Measurements from ENCODE around the gene MLX. TPM values are rescaled to one million over a fixed set of nuclear protein-coding genes. Genes with fewer than 3 reads are reported as not detected.

Gene MLX
- total and polyA plus RNA-seq, 8 donors = 39.1 to 101 (median 59.5) TPM

DNA sequence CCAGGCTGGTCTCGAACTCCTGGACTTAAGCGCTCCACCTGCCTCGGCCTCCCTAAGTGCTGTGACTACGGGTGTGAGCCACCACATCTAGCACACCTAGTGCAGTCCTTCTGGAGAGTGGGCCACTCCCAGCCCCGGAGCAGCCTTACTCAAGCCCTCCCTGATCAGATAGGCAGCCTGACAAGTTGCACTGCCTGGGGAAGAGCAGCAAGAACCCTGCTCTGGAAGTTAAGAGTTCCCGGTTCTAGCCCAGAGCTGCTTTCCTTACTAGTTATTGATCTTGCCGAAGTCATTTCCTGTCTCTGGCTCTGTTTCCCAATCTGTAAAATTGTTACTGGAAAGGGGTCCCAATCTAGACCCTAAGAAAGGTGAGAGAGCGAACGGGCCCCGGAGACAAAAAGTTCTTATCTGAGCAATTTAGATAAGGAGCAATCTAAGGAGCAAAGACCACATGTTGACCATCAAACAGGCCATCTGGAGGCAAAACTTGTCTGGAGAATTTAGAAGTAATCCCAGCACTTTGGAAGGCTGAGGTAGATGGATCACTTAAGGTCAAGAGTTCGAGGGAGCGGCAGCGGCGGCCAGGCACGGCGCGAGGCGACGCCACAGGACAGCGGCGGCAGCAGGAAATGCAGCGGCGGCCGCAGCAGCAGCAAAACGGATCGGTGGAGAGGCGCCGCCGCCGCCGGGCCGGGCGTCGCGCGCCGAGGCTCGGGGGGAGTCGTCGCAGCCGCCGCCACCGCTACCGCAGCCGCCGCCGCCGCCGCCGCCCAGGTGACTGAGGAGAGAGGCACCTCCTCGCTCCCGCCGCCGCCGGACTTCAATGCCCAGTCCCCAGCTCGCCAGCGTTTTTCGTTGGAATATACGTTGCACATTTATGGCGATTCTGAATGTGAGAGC is 35.2 kb upstream of the MLX start:
- Histone ChIP-seq H3K27me3 (no peaks in the 10 kb centered on the region), H3K4me3 (peak overlapping the region; percentile 43 to 57 (median 48)), H3K36me3 (no peaks in the 10 kb centered on the region), H3K4me1 (peaks cover 28 to 64% (median 46%) of the 10 kb centered on the region in 4 donors), H3K27ac (peak overlapping the region; percentile 80 to 91 (median 88)), H3K9me3 (no peaks in the 10 kb centered on the region)
- intact Hi-C loops (cut with DNase I; ENCODE audit: low total_unique reads) = no loop called here
- WGBS, 5 donors = 10 to 17% (median 10%) methylated on average over 35 to 60 of the region's 60 CpGs
- DNase-seq = peak; percentile 70 to 91
- no peak for TF ChIP-seq POLR2A (IDR thresholded peaks at IDR 0.05)
- TF ChIP-seq, protein P1, sequence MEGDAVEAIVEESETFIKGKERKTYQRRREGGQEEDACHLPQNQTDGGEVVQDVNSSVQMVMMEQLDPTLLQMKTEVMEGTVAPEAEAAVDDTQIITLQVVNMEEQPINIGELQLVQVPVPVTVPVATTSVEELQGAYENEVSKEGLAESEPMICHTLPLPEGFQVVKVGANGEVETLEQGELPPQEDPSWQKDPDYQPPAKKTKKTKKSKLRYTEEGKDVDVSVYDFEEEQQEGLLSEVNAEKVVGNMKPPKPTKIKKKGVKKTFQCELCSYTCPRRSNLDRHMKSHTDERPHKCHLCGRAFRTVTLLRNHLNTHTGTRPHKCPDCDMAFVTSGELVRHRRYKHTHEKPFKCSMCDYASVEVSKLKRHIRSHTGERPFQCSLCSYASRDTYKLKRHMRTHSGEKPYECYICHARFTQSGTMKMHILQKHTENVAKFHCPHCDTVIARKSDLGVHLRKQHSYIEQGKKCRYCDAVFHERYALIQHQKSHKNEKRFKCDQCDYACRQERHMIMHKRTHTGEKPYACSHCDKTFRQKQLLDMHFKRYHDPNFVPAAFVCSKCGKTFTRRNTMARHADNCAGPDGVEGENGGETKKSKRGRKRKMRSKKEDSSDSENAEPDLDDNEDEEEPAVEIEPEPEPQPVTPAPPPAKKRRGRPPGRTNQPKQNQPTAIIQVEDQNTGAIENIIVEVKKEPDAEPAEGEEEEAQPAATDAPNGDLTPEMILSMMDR (IDR thresholded peaks at IDR 0.05) = peak in 5 of 7 experiments; percentile 27 to 65 (median 48)
- no peak for TF ChIP-seq EP300 (IDR thresholded peaks at IDR 0.05)
- TF ChIP-seq POLR2AphosphoS5 (IDR thresholded peaks at IDR 0.05) = peak; percentile 40 to 57 (median 41)

- WGBS, 5 donors = 39 to 47% (median 41%) methylated on average over 26 of the region's 26 CpGs
- H3K27ac ChIP-seq = peak overlapping the region; percentile 93 to 98 (median 97)
- no peaks in the 10 kb centered on the region for H3K9me3 ChIP-seq
- TF ChIP-seq, protein P1 (IDR thresholded peaks at IDR 0.05) = no peak
- TF ChIP-seq POLR2A (IDR thresholded peaks at IDR 0.05) = no peak
- no peak for TF ChIP-seq EP300 (IDR thresholded peaks at IDR 0.05)
- TF ChIP-seq POLR2AphosphoS5 (IDR thresholded peaks at IDR 0.05) = no peak
- H3K36me3 ChIP-seq = peaks cover 14 to 24% (median 22%) of the 10 kb centered on the region in 4 donors
- no peak for DNase-seq
- peaks cover 31 to 53% (median 51%) of the 10 kb centered on the region in 4 donors for H3K4me1 ChIP-seq
- intact Hi-C loops (cut with DNase I; ENCODE audit: low total_unique reads) = no loop called here
- no peaks in the 10 kb centered on the region for H3K27me3 ChIP-seq
- H3K4me3 ChIP-seq = peak overlapping the region; percentile 62 to 73 (median 64)
Measured at GRCh38 chr17:42535155-42536047, 31.5 kb upstream of the MLX start.

DNA sequence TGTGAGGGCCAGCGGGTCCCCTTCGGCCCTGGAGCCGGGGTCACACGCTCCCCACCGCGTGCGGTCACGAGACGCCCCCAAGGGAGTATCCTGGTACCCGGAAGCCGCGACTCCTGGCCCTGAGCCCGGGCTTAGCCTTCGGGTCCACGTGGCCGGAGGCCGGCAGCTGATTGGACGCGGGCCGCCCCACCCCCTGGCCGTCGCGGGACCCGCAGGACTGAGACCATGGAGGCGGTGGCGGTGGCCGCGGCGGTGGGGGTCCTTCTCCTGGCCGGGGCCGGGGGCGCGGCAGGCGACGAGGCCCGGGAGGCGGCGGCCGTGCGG is 30.9 kb upstream of the MLX start, which contains the start of gene NAGLU:
Gene NAGLU, plus strand, starts transcription at position 194 of the 324 bp plus-strand sequence. Its CDS starts 32 bp downstream, at position 226.
- 0 to 1% (median 0%) methylated on average over 3 to 40 of the region's 40 CpGs for WGBS, 5 donors
- H3K4me1 ChIP-seq = peaks cover 29 to 48% (median 47%) of the 10 kb centered on the region in 4 donors
- no peaks in the 10 kb centered on the region for H3K9me3 ChIP-seq
- peak; percentile 73 to 90 (median 76) for TF ChIP-seq POLR2AphosphoS5 (IDR thresholded peaks at IDR 0.05)
- TF ChIP-seq EP300 (IDR thresholded peaks at IDR 0.05) = peak; percentile 43
- TF ChIP-seq, protein P1 (IDR thresholded peaks at IDR 0.05) = no peak
- TF ChIP-seq POLR2A (IDR thresholded peaks at IDR 0.05) = no peak
- H3K4me3 ChIP-seq = peak within 1 kb of the TSS; percentile 62 to 73 (median 64)
- DNase-seq = peak; percentile 97 to 98
- peaks cover 14 to 30% (median 25%) of the 10 kb centered on the region in 4 donors for H3K36me3 ChIP-seq
- H3K27me3 ChIP-seq = no peaks in the 10 kb centered on the region
- H3K27ac ChIP-seq = peak within 1 kb of the TSS; percentile 93 to 98 (median 97)
- intact Hi-C loops (cut with DNase I; ENCODE audit: low total_unique reads) = no loop called here
